Stimulated activated CD8-positive, alpha-beta memory T cell treated with anti-CD3 and anti-CD28 coated beads, Interleukin-7, amount 100 ng/mL, for 4 hours (primary cell): ENCODE results near the gene PIK3R5.

Source experiments
- DNase-seq, 2 donors: peaks; one replicate each; pipeline ENCODE4 v3.0.0-alpha.2; 2020; ENCODE audit warnings: low read depth in 2 of 2

Gene PIK3R5

GRCh38 chr17:8832711-8833352, 132.7 kb downstream of the PIK3R5 start:
- DNase-seq: no peak

DNA sequence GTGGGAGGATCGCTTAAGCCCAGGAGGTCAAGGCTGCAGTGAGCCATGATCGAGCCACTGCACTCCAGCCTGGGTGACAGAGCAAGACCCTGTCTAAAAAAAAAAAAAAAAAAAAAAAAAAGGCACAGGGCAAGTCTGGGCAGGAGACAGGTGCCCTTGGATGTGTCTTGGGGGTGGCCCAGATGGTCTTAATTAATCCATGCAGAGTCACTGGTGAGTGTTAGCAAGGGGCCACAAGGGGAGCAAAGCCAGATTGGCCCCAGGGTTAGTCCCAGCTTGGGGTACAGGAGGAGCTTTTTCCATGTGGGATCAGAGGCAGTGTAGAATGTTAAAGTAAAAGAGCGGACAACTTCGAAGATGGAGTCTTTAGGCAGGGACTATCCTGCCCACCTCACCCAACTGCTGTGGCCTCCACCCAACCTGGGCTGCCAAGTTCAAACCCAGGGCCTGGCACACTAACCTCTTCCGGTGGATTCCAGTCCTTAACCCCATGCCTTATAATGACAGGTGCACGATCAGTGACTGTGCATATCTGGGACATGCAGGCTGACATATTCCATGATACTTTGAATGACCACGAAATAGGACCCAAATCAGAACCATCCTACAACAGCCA, 134.2 kb downstream of the PIK3R5 start:
- DNase-seq: no peak

DNA sequence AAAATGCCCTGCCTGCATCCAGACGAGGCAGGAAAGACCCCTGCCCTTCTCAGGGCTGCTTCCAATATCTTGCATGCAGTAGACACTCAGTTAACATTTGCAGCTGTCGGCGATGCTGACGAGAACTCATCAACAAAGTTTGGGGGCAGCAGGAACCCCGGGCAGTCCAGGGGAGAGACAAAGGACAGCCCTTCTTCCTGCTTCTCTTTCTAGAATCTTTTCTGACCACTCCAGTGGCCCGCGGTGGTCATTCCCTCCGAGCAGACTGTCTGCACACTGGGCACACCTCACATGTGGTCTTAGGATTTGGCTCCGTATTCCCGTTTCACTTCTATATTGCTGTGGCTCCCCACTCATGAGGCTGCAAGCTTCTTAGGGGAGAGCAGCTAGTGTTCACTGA, 135.4 kb downstream of the PIK3R5 start:
- no peak for DNase-seq

DNA sequence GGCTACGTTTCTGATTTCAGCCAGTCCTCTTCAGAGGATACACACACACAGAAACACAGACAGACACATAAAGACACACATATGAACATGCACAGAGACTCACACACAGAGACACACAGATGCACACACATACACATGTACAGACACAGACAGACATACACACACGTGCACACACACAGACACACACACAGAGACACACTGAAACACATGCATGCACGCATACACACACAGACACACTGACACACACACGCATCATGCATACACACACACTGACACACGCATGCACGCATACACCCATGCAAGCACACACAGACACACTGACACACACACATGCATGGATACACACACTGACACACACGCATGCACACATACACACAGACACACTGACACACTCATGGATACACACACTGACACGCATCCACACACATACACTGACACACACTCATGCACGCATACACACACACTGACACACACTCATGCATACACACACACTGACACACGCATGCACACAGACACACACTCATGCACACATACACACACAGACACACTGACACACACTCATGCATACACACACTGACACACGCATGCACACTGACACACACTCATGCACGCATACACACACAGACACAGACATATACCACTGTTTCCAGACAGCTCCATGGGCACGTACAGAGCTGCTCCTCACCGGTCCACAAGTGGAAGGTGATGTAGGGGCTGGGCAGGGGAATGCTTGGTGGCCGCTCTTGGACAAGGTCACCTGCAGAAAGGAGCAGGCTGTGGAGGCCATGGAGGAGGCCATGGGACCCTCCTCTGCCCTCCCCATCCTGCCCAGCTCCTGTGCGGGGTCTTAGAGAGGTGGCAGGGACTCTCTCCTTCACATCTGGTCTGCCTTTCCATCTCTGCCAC, 136.2 kb downstream of the PIK3R5 start:
- DNase-seq: no peak
